Stimulated activated naive CD8-positive, alpha-beta T cell treated with anti-CD3 and anti-CD28 coated beads, Interleukin-15, Interleukin-2, amounts not matched to agents 100 U/mL and 50 U/mL, for 24 hours (primary cell): ENCODE results near the gene SMIM20.

Source experiments
- ATAC-seq: fragments of 150-1000 bp; cut with Tn5 transposase; one replicate; pipeline ENCODE4 v1.10.0; 2021
- DNase-seq: peaks from one replicate; pipeline ENCODE4 v3.0.0; 2021

Gene SMIM20

GRCh38 chr4:25955705-25956104, 41.7 kb downstream of the SMIM20 start:
- DNase-seq: no peak
- ATAC-seq: no peak

DNA sequence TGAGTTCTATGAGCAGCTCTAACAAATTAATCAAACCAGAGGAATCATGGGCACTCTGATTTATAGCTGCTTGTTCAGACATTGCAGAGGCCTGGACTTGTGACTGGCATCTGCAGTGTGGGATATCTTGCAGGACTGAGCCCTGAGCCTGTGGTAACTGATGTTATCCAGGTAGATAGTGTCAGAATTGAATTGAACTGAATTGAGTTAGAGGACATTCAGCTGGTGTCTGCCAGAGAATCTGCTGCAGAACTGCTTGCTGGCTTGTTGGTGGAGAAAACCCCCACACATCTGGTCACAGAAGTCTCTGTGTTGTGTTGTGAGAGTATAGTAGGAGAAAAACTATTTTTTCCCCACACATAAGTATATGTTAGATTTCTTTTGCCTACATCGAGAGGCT, 42.2 kb downstream of the SMIM20 start:
- no peak for ATAC-seq
- no peak for DNase-seq

GRCh38 chr4:25958110-25958509, 44.1 kb downstream of the SMIM20 start:
- ATAC-seq: no peak
- no peak for DNase-seq

GRCh38 chr4:25962393-25962792, 48.4 kb downstream of the SMIM20 start:
- DNase-seq: no peak
- no peak for ATAC-seq

- no peak for ATAC-seq
- DNase-seq: no peak
Observed at GRCh38 chr4:25965629-25966028, 51.6 kb downstream of the SMIM20 start.

GRCh38 chr4:25966171-25966570, 52.2 kb downstream of the SMIM20 start:
- no peak for DNase-seq
- no peak for ATAC-seq

DNA sequence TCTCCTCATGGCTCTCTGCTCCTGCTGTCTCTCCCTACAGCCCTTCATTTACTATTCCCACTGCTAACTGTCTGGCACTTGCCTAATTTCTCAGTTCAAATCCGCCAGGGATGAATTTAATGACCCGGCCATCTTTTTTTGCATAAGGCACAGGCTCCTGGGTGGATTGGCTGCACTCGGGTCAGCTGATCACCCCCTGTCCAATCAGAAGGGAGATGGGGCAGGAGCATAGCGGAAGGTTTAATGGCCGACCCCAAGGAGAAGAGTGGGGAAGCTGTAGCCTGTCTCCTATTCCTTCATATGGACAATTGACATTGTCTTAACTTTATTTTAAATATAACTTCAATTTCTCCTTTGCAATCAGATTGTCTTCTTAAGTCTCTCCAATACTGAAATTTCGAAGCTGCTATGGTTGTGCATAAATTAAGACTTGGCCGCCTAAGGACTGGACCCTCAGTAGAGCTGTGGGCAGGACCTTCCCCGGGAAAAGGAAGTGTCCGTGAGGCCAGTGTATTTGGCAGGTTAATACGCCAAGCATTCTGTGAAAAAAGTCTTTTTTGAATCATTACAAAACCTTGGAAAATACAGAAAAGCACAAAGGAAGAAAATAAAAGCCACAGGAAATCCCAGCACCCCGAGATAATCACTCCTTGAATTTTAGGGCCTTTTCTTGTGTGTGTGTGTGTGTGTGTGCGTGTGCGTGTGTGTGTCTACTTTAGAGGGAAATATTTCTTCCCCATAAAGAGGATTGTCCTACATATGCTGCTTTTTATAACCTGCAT, 55.5 kb downstream of the SMIM20 start:
- ATAC-seq (no peak), DNase-seq (no peak)

GRCh38 chr4:25970226-25970675, 56.2 kb downstream of the SMIM20 start:
- ATAC-seq: no peak
- no peak for DNase-seq

GRCh38 chr4:25970691-25971432, 56.8 kb downstream of the SMIM20 start:
- ATAC-seq (no peak), DNase-seq (no peak)

DNA sequence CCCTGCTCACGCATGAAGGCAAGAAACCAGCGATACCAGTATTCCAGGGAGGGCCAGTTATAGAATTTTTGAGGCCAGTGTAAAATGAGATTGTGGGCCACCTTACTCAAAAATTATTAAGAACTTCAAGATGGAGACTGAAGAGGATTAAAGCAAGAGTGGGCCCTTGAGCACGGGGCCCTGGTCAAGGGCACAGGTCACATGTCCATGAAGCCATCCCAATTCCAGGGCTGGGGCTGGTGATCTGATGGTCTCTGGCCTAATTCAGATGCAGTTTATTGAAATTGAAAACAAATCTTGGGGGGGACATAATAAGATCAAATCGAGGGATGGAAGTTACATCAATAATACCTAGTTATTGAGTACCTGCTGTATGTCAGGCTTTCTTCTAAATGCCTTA, 58.3 kb downstream of the SMIM20 start:
- no peak for DNase-seq
- no peak for ATAC-seq

- ATAC-seq (no peak), DNase-seq (no peak)
Observed at GRCh38 chr4:25972984-25973745, 59.1 kb downstream of the SMIM20 start.

DNA sequence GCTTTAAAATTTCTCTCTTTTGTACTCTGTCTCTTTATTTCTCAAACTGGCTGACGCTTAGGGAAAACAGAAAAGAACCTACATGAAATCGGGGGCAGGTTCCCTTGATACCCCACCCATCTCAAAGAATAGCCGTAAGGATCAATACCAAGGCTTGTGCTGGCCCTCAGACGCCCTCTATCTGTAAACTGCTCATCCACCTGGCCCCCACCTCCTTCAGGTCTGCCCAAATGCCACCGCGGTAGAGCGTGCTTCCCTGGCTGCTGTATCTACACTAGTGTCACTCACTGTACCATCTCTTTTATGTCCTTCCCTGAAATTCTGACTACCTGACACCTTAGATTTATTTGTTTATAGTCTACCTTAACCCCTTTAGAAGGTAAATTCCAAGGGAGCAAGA, 62.8 kb downstream of the SMIM20 start:
- no peak for ATAC-seq
- DNase-seq: no peak

- no peak for DNase-seq
- ATAC-seq: no peak
Observed at GRCh38 chr4:25977397-25978170, 63.6 kb downstream of the SMIM20 start.

DNA sequence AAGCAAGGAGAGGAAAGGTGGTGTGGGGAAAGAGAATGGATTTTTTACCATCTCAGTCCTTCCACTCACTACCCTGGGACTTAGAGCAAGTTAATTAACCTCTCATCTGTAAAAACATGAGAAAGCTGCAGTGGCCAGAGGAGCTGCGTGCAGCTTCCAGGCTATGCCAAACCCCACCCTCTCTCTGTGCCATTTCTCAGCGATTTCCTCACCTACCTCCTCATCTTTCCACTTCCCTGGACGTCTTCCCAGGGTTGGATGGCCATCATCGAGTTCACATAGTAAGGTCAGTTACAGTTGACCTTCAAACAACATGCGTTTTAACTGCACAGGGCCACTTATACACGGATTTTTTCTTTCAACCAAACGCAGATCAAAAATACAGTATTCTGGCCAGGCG, 64.3 kb downstream of the SMIM20 start:
- DNase-seq: no peak
- no peak for ATAC-seq
